Activated CD4-positive, alpha-beta T cell treated with anti-CD3 and anti-CD28 coated beads, Interleukin-10, Interleukin-2, amounts not matched to agents 100 ng/mL and 50 ng/mL, durations not matched to agents 16 hours and 8 hours (primary cell): ENCODE results near the gene ERLIN1.

Experiments used
- DNase-seq: peaks from one replicate; pipeline ENCODE4 v3.0.0-alpha.2; 2020

Gene ERLIN1

GRCh38 chr10:100185364-100186252, at the start of gene ERLIN1:
Gene ERLIN1 (minus strand): TSS chr10:100186029. CDS start chr10:100185626, 403 bp downstream.
- DNase-seq, result peak; percentile 95

DNA sequence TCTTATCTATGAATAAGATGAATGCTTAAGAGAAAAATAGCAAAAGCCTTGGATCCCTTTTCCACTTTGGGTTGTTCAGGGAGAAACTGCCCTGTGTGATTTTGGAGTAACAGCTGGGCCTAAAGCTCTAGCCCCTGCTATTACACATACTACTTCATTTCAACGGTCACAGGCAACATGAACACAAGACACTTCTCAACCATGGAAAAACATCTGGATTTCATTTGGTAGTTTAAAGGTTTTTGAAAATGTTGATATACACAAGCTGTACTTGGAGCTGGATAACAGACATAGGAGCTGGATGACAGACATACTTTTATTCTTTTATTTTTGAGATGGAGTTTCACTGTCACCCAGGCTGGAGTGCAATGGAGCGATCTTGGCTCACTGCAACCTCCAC, 46.3 kb upstream of the ERLIN1 start:
- no peak for DNase-seq

DNA sequence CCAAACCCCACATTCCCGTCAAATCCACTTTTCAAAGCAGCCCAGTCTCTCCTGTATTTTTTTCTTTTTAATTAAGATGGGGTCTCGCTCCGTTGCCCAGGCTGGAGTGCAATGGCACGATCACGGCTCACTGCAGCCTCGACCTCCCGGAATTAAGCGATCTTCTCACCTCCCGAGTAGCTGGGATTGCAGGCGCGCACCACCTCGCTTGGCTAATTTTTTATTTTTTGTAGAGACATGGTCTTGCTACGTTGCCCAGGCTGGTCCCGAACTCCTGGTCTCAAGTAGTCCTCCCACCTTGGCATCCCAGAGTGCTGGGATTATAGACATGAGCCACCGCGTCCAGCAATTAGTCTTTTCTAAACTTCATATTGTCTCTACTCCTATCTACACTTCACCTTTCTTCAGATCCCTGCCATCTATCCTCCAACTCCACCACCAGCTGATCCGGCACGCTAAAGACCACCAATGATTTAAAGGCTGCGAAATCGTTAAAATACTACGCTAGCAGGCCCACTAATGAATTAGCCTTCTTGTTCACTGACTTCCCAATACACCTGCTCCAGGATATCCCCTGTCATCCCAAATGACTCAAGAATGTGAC, 44.1 kb upstream of the ERLIN1 start:
- no peak for DNase-seq

- DNase-seq, result no peak
These were observed 38.0 kb upstream of the ERLIN1 start for GRCh38 chr10:100223879-100224278.

DNA sequence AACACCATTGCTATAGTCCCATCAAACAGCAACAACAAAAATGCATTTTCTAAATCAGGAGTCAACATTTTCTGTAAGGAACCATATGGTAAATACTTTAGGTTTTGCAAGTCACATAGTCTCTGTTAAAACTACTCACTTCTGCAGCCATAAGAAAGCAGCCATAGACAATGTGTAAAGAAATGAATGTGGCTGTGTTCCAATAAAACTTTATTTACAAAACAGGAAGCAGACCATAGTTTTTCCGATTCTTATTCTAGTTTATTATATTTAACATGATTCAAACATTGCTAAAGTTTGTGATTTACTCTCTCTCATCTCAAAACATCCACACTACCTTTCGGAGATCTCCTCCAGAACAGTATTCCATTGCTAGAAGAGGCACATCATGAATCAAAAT, 36.7 kb upstream of the ERLIN1 start:
- no peak for DNase-seq

DNA sequence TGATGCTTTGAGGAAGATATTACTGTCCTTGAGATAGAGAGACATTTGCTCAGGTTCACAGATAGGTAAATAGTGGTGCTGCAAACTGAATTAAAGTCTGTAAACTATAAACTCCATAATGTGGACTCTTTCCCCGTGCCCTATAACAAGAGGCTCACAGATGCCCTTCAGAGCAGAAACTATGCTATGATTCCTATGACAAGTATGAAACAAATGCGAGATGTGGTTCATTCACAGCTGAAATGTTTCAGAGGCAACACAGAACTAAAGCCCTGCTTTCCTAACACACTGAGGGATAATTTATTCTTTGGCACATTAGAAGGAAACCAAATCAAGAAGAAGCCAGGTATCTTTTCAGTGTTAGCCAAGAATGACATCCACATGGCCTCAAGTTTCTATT, 30.2 kb upstream of the ERLIN1 start:
- no peak for DNase-seq

GRCh38 chr10:100209303-100209702, 23.5 kb upstream of the ERLIN1 start:
- DNase-seq, result no peak

GRCh38 chr10:100208276-100208675, 22.4 kb upstream of the ERLIN1 start:
- DNase-seq, result no peak

- DNase-seq, result no peak
These were observed 18.5 kb upstream of the ERLIN1 start for GRCh38 chr10:100204370-100204769.

- no peak for DNase-seq
These were observed 15.7 kb upstream of the ERLIN1 start for GRCh38 chr10:100201549-100201948.

DNA sequence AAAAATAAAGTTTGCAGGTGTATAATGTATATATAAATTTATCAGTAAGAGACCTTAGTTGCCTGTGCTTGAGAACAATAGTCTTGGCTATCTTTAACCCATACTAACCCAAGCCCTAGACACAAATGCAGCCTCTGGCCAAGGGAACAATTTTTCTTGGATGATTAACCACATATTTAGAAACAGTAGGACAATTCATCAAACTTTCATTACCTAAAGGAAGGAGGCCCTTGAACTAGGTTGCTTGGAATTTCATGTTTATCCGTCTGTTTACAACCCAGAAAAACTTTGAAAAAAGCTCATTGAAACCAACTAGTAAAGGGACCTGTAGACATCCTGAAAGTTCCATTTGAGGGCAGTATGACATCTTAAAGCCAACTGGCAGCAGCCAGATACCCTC, 8.9 kb upstream of the ERLIN1 start:
- no peak for DNase-seq

DNA sequence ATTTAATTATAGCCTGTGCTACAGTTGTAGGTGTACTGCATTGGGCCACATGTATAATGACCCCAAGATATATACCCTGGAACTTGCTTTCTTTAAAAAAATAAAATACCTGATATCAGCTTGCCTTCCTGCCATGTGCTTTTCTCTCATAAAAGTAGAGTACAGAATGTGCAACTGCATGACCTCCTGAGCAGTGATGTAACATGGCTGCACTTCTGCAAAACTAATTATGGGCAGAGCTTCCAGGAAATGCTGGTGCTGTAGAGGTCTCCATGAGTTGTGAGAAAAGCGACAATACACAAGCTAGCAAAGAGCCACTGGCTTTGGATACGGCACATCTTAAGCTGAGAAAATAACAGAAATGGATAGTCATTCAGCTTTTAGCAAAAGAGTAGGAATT, 6.5 kb upstream of the ERLIN1 start:
- DNase-seq, result no peak

DNA sequence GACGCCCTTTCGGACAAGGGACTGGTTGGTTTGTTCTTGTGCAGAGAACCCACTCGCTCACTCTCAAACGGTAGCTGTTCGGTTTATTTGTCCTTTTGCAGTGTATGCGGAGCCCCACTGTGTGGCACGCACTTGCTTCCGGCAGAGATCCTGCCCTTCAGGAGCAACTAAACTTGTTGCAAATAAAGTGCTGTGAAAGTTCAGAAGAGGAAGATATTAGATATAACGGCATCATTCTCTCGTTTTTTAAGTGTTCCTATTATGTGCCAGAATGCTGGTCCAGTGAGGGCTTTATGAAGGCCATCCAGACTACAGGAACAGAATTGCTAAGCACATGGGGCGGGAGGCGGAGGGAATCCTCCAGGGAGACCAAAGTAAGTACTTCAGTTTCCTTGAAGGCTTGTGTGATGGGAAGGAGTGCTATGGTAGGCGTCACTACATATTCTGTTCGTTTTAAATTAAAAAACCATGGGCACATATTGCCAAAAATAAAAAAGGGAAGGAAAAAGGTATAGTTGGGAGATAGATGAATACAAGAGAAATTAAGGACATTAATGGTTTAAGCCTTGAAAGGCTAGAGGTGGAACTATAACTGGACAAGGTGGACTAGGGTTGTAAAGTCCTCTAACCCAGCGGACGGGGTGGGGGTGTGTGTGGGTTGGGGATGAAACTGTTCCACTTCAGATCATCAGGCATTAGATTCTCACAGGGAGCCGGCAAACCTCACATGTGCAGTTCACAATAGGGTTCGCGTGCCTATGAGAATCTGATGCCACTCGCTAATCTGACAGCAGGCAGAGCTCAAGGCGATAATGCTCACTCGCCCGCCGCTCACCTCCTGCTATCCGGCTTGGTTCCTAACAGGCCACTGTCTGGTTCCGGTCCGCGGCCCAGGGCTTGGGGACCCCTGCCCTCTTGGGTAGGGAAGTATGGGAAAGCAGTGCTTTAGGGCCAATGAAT, 704 bp upstream of the ERLIN1 start:
- peak; percentile 28 for DNase-seq

DNA sequence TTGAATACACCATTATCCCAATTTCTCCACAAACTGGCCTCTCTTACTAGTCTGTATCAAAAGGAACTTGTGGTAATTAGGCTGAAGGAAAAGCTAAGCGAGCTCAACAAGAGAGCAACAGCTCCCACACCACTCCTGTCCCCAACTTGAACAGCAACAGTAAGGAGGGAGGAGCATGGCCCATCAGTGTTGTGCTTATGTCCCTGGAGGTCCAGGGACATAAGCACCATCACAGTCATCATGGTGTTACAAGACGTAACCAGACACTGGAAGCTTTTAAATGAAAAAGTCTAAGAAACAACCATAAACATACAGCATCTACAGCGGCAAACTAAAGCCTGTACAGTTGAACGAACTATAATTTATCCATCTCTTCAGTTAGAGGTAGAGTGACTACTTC, 989 bp downstream of the ERLIN1 start:
- DNase-seq, result peak; percentile 33

DNA sequence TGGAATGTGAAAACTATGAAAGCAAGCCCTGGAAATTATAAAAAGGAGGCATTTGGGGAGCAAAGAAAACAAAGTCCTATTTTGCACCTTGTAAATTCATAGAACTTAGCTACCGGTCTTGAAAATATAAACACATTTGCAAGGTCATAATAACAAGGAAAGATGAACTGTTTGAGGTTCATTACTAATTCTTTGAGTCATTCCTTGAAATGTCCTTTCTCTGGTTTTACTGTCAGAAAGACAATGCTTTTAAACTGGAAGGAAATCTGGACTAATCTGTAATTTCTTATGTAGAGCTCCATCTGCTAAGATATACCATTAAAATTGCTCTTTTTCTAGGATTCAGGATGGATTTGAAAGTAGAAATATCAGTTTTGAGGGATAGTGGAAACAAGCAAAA, 1.4 kb downstream of the ERLIN1 start:
- DNase-seq, result peak; percentile 27

DNA sequence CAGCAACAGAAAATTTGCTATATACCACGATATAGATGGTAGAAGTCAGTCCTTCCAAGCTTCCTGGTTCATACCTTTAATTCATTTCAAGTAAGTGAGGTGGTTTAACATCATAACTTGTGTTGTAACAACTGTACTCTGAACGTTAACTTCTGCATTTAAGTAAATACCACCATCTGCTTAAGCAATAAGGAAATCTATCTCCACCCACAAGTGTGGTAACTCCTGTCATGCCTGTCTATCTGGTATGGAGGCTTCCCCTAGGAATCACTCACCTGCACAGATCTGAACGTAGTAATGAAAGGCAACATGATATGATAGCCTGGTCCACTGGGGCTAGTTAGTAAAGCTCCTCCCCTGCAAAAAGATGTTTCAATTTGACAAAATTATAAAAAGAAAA, 2.3 kb downstream of the ERLIN1 start:
- no peak for DNase-seq

GRCh38 chr10:100182908-100183307, 2.9 kb downstream of the ERLIN1 start:
- DNase-seq, result no peak

- no peak for DNase-seq
These were observed 3.5 kb downstream of the ERLIN1 start for GRCh38 chr10:100182281-100182680.

- DNase-seq, result peak; percentile 36
These were observed 10.0 kb downstream of the ERLIN1 start for GRCh38 chr10:100175875-100176274.

GRCh38 chr10:100174699-100175677, 10.8 kb downstream of the ERLIN1 start:
- peak; percentile 83 for DNase-seq

GRCh38 chr10:100173035-100173434, 12.8 kb downstream of the ERLIN1 start:
- no peak for DNase-seq

DNA sequence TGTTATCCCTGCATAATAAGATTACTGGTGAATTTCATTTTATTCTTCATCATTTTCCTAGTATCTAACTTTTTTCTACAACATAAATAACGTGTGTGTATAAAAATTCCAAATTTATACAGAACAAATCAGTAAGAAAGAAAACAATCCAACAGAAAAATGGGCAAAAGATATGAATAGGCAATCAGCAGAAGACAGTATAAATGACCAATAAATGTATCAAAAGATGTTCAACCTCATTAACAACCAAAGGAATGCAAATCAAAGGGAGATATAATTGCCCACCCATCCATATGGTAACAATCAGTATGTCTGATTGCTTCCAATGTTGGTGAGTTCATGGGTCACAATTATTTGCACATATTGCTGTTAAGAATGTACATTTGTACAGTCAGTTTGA, 13.5 kb downstream of the ERLIN1 start:
- DNase-seq, result no peak
